K562 (cell line): Measurements from ENCODE around the gene BARX2. TPM values are rescaled to one million over a fixed set of nuclear protein-coding genes. Genes with fewer than 3 reads are reported as not detected.

Experiments
- ATAC-seq: fragments of 200-7000 bp; cut with Tn5 transposase; 3 replicates; pipeline ENCODE4 v1.9.1; 2020; ENCODE audit warnings: moderate library complexity
- BruUV-seq: library from RNA; stranded (reverse); fragments of 400-500 nt; replicated peaks from 2 replicates; lab custom pipeline; 2021; lab: Mats Ljungman, UMichigan
- CTCF ChIA-PET: fragments of 300-600 bp; formaldehyde crosslinking; extraction: SDS; loops from one replicate; lab custom pipeline; 2021; ENCODE audit warnings: low intra/inter-chr PET ratio; lab: Yijun Ruan, JAX
- POLR2A ChIA-PET: fragments of 300-600, 350-650 bp; sonication (Branson Sonifier 250); formaldehyde crosslinking; extraction: SDS; loops from one replicate; lab custom pipeline; 2021; ENCODE audit warnings: antibody characterized with exemption, inconsistent platforms; lab: Yijun Ruan, JAX
- DNase-seq, 4 experiments: peaks; one replicate each; pipeline versions ENCODE4 v3.0.0 to v3.0.0-alpha.2; 2011 to 2018; ENCODE audit warnings: low spot score in 3 of 4, mixed read lengths in 3 of 4; ENCODE audit errors: extremely low read depth in 1 of 4
- FAIRE-seq: peaks from 2 replicates; lab custom pipeline; 2011; peaks lifted over from hg19 to GRCh38; lab: Jason Lieb, UNC
- H2AFZ ChIP-seq: 2 replicates; pipeline ENCODE4 v1.6.0; 2011; ENCODE audit warnings: low read depth, low read length, control low read depth, inconsistent platforms
- H3K27ac ChIP-seq: fragments of 200-600 bp; 3 replicates; pipeline ENCODE4 v1.8.0; 2011; ENCODE audit warnings: low read depth, mild to moderate bottlenecking, control low read depth, inconsistent platforms, low read length, moderate library complexity, mixed read lengths; ENCODE audit errors: extremely low read depth
- H3K27me3 ChIP-seq, 2 experiments: fragments of 300-600 bp in 1 of 2; 2 replicates in 1 of 2; 3 replicates in 1 of 2; pipeline versions ENCODE4 v1.6.0 to v1.8.0; 2011; ENCODE audit warnings: inconsistent platforms in 2 of 2, low read length in 2 of 2, mild to moderate bottlenecking in 1 of 2, mixed read lengths in 1 of 2, moderate library complexity in 1 of 2; ENCODE audit not compliant: control insufficient read depth in 2 of 2, insufficient read depth in 2 of 2
- H3K36me3 ChIP-seq: fragments of 300-600 bp; 3 replicates; pipeline ENCODE4 v1.8.0; 2011; ENCODE audit warnings: mild to moderate bottlenecking, low read length, inconsistent platforms; ENCODE audit not compliant: control insufficient read depth, insufficient read depth
- H3K4me1 ChIP-seq, 2 experiments: fragments of 200-600 bp in 1 of 2; replicated peaks in 1 of 2; 2 replicates in 1 of 2; 3 replicates in 1 of 2; pipeline versions ENCODE4 v1.5.1 to v1.8.0; 2011; ENCODE audit warnings: inconsistent platforms in 2 of 2, low read length in 2 of 2, mild to moderate bottlenecking in 1 of 2, mixed read lengths in 1 of 2, moderate library complexity in 1 of 2; ENCODE audit not compliant: control insufficient read depth in 2 of 2, insufficient read depth in 2 of 2
- H3K4me2 ChIP-seq: 2 replicates; pipeline ENCODE4 v1.6.1; 2011; ENCODE audit warnings: low read length, control low read depth, inconsistent platforms, mixed read lengths; ENCODE audit not compliant: insufficient read depth
- H3K4me3 ChIP-seq: fragments of 200-600 bp; sonication (generic), shearing (Covaris generic); 2 replicates; pipeline ENCODE4 v1.5.1; 2016; ENCODE audit warnings: control low read depth, inconsistent platforms
- H3K79me2 ChIP-seq: fragments of 200-600 bp; 3 replicates; pipeline ENCODE4 v1.8.0; 2011; ENCODE audit warnings: low read length, inconsistent platforms; ENCODE audit not compliant: control insufficient read depth, insufficient read depth
- H3K9ac ChIP-seq, 2 experiments: 2 replicates each; pipeline versions ENCODE4 v1.6.0 to v1.6.1; 2011; ENCODE audit warnings: low read depth in 2 of 2, low read length in 2 of 2, control low read depth in 1 of 2, inconsistent platforms in 1 of 2, mild to moderate bottlenecking in 1 of 2, mixed read lengths in 1 of 2; ENCODE audit not compliant: insufficient read depth in 1 of 2
- H3K9me1 ChIP-seq: one replicate; pipeline ENCODE4 v1.6.0; 2011; ENCODE audit warnings: inconsistent platforms, mild to moderate bottlenecking, low read length, moderate library complexity; ENCODE audit not compliant: control insufficient read depth, insufficient read depth
- H3K9me3 ChIP-seq: replicated peaks from 2 replicates; pipeline ENCODE4 v1.5.1; 2011; ENCODE audit warnings: low read depth, low read length, inconsistent platforms; ENCODE audit not compliant: control insufficient read depth, insufficient read depth
- H4K20me1 ChIP-seq: replicated peaks from 2 replicates; pipeline ENCODE4 v1.6.1; 2011; ENCODE audit warnings: low read length, inconsistent platforms, mixed read lengths; ENCODE audit not compliant: control insufficient read depth, insufficient read depth
- AFF4 ChIP-seq: sonication (generic); formaldehyde crosslinking; IDR thresholded peaks from 2 replicates; pipeline ENCODE4 v1.8.0; 2023; ENCODE audit warnings: mild to moderate bottlenecking, missing genetic modification reagents
- ELK3 ChIP-seq: fragments of 450-650 bp; formaldehyde crosslinking; IDR thresholded peaks from 2 replicates; pipeline ENCODE4 v1.4.0; 2020; ENCODE audit warnings: mild to moderate bottlenecking
- KAT8 ChIP-seq: fragments of 450-650 bp; IDR thresholded peaks from 2 replicates; pipeline ENCODE4 v1.6.1; 2016; ENCODE audit warnings: low read depth, mild to moderate bottlenecking
- KDM5B ChIP-seq: fragments of 200-600 bp; sonication (generic); IDR thresholded peaks from 2 replicates; pipeline ENCODE4 v1.6.1; 2012; ENCODE audit warnings: low read depth, mild to moderate bottlenecking, moderate library complexity, low read length, control low read depth, inconsistent platforms; ENCODE audit not compliant: insufficient replicate concordance
- MTA1 ChIP-seq: fragments of 450-650 bp; IDR thresholded peaks from 2 replicates; pipeline ENCODE4 v1.6.1; 2017; ENCODE audit warnings: borderline replicate concordance
- NR2F6 ChIP-seq: fragments of 450-650 bp; formaldehyde crosslinking; IDR thresholded peaks from 2 replicates; pipeline ENCODE4 v1.4.0; 2020; ENCODE audit warnings: mild to moderate bottlenecking
- ZNF449 ChIP-seq: fragments of 250-450 bp; sonication (Bioruptor Pico); IDR thresholded peaks from 2 replicates; pipeline ENCODE4 v1.8.0; 2022; ENCODE audit warnings: moderate library complexity, mild to moderate bottlenecking, inconsistent platforms
- ZNF583 ChIP-seq: fragments of 250-450 bp; sonication (Bioruptor Pico); IDR thresholded peaks from 2 replicates; pipeline ENCODE4 v1.4.0; 2020
- WGBS: fragments of 100-300 bp; shearing (Covaris generic); methylation state at CpG from one replicate; pipeline ENCODE4 v1.1.6; 2016; ENCODE audit warnings: low coverage, mixed read lengths; ENCODE audit not compliant: insufficient coverage; ENCODE audit errors: missing lambda C conversion rate; 5-methylcytosine and 5-hydroxymethylcytosine counted together
- in situ Hi-C: fragments of 300-500 bp; cut with MboI; formaldehyde crosslinking; loops from 4 replicates; pipeline ENCODE4 v1.15.0; 2018; ENCODE audit warnings: inconsistent platforms, mixed read lengths
- intact Hi-C: fragments of 100-400 bp; cut with micrococcal nuclease; formaldehyde crosslinking; loops from 2 replicates; pipeline ENCODE4 v1.14.2; 2022
- polyA plus RNA-seq, 8 experiments: library from polyadenylated mRNA; depleted of rRNA in 4 of 8; stranded (reverse) in 5 of 8; unstranded in 3 of 8; fragments of >200 nt; fragmentation: Nextera tagmentation in 2 of 8; fragmentation: Illumina TruSeq in 1 of 8; extraction: Ambion mirVana in 2 of 8; extraction: Trizol in 1 of 8; gene quantifications; 2 replicates each; pipeline versions ENCODE4 v1.2.1 to v1.2.3, GENCODE V29; 2011 to 2014; ENCODE audit warnings: inconsistent platforms in 1 of 8, missing spikeins in 1 of 8
- total RNA-seq, 7 experiments: library from RNA; depleted of rRNA in 6 of 7; stranded (reverse); fragments of >200 nt in 6 of 7; fragmentation: Illumina TruSeq in 2 of 7; extraction: Trizol in 2 of 7; gene quantifications; 2 replicates each; pipeline versions ENCODE4 v1.2.1 to v1.2.3, GENCODE V29; 2011 to 2021; ENCODE audit warnings: low replicate concordance in 1 of 7

BARX2 gene
- total and polyA plus RNA-seq, 9 of the 15 experiments (the other 6 are each of a cell fraction or from before 2014, with no cell fraction given) = not detected

- TF ChIP-seq ZNF449 (CRISPR knock-in tag) (no peak), NR2F6 (CRISPR knock-in tag) (no peak), KAT8 (no peak), MTA1 (no peak)
- TF ChIP-seq, all 486 proteins: peak for 7
Measured at GRCh38 chr11:129444274-129444673, 68.6 kb downstream of the BARX2 start (continued).

GRCh38 chr11:129445226-129445625 lies 69.6 kb downstream of the BARX2 start:
- Histone ChIP-seq H3K9me1 (no peaks in the 10 kb centered on the region), H2AFZ (no peak overlapping the region), H3K27me3 (no peaks in the 10 kb centered on the region)
- 0% methylated on average over 9 of the region's 9 CpGs for WGBS
- TF ChIP-seq KAT8 (no peak), ELK3 (no peak), KDM5B (no peak), ZNF583 (CRISPR knock-in tag) (no peak), AFF4 (CRISPR knock-in tag) (no peak)
- TF ChIP-seq, all 486 proteins: peak for 0
- POLR2A ChIA-PET = no interaction called here
- Histone ChIP-seq H3K9me3 (no peaks in the 10 kb centered on the region), H3K4me1 (no peaks in the 10 kb centered on the region), H3K4me2 (no peak overlapping the region), H3K36me3 (no peaks in the 10 kb centered on the region), H3K9ac (no peak overlapping the region), H3K79me2 (no peaks in the 10 kb centered on the region), H3K4me3 (no peak overlapping the region), H4K20me1 (no peaks in the 10 kb centered on the region), H3K27ac (no peak overlapping the region)
- in situ Hi-C loops = no loop called here
- FAIRE-seq (no peak), ATAC-seq (no peak), DNase-seq (no peak)
- intact Hi-C loops = no loop called here
- no TSS peak for BruUV-seq
- CTCF ChIA-PET = no interaction called here
